ENCODE data around the gene PRSS21. TPM values are rescaled to one million over a fixed set of nuclear protein-coding genes. Genes with fewer than 3 reads are reported as not detected.

Gene PRSS21
- total RNA-seq, 2 experiments from 2014 or later: 5.2 to 6.0 TPM

DNA sequence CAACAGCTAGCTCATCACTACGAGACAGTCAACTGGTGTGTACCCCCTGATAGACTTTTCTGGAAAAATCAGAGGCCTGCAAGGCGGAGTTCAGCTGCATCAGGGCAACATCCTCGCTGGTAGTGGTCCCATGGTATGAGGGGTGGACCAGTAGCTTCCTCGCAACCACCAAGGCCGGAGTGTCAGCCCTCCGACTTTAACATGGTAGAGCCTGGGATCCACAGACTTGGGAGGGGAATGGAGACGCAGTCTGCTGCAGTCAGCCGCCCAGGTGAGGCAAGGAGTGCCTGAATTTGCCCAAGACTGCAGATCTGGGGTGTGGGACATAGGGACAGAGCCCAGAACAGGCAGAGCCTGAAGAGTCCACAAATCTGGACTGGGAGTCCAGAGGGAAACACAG lies 26.5 kb downstream of the PRSS21 start:
- peaks cover 63% of the 10 kb centered on the region for H3K4me1 Mint-ChIP-seq (ENCODE audit: low read depth)
- no peak for ATAC-seq
- POLR2A ChIA-PET: interaction anchor here (1.3 kb wide), 1 partner anchor 24 kb away, joined by 3 read pairs; no protein-coding TSS in a partner anchor
- H3K9me3 Mint-ChIP-seq (ENCODE audit: insufficient read depth): no peaks in the 10 kb centered on the region
- CTCF ChIA-PET: interaction anchor here (1.2 to 3.0 kb wide), 6 partner anchors 11 to 84 kb away, joined by 4 to 25 read pairs (median 13); no protein-coding TSS in a partner anchor
- no peak for DNase-seq
- no peaks in the 10 kb centered on the region for H3K36me3 Mint-ChIP-seq (ENCODE audit: low read depth)
- no peak overlapping the region for H3K4me3 Mint-ChIP-seq
- H3K27me3 Mint-ChIP-seq (ENCODE audit: low read depth): no peaks in the 10 kb centered on the region
- H3K27ac Mint-ChIP-seq: peak overlapping the region; percentile 47

DNA sequence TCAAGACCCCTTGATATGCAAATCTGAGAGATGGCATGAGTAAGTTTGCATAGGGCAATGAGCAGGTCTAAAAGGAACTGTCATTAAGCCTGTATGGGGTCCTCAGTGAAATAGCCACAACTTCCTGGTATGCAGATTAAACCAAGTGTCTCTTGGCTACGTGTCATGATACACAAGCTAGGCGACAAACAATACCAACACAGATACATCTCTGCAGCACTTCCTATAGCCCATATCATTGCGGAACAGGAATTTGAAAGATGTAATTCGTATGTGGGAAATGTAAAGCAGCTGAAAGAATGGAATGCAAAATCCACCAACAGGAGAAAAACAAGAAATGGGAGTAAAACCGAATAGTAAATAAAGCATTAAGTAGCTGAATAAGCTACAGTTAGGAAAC lies 28.1 kb downstream of the PRSS21 start:
- ChIA-PET POLR2A (interaction anchor here (1.1 kb wide), 1 partner anchor 23 kb away, joined by 4 read pairs; no protein-coding TSS in a partner anchor), CTCF (interaction anchor here (1.0 to 3.0 kb wide), 3 partner anchors 9 to 38 kb away, joined by 3 to 19 read pairs (median 16); partner anchors contain the start of gene FLYWCH2)
- no peaks in the 10 kb centered on the region for H3K9me3 Mint-ChIP-seq (ENCODE audit: insufficient read depth)
- H3K27me3 Mint-ChIP-seq (ENCODE audit: low read depth): peaks cover 8% of the 10 kb centered on the region
- ATAC-seq: no peak
- no peaks in the 10 kb centered on the region for H3K36me3 Mint-ChIP-seq (ENCODE audit: low read depth)
- H3K4me1 Mint-ChIP-seq (ENCODE audit: low read depth): peaks cover 53% of the 10 kb centered on the region
- no peak for DNase-seq
- H3K4me3 Mint-ChIP-seq: no peak overlapping the region
- no peak overlapping the region for H3K27ac Mint-ChIP-seq

DNA sequence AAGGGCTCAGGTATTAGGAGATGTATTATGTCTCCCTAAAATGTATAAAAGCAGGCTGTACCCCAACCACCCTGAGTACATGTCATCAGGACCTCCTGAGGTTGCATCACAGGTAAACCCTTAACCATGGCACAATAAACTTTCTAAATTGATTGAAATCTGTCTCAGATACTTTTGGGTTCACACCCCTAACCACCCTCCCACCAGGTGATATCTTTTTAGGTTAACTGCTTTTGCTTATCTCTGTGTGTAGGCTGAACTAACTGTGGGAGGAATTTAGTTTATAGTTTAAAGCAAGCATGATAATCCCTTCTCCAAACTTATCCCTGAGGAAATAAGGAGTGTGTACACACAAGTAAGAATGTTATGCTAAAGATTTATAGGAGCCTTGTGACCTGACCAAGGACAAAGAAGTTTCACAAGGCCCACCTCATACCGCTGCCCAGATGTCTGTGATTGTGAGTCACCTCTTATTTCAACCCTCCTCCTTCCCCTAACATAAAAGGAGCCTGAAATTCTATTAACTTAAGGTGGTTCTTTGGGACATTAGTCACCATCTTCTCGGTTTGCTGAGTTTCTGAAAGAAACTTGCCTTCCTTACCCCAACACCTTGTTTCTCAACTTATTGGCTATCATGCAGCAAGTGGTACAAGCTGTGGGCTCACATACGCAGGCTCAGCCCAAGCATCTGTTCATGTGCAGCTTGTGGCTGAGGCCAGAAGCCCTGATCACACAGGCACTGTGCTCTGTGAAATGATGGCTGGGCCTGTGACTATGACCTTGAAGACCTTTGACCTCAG lies 29.7 kb downstream of the PRSS21 start:
- H3K27me3 Mint-ChIP-seq (ENCODE audit: low read depth): peaks cover 8% of the 10 kb centered on the region

DNA sequence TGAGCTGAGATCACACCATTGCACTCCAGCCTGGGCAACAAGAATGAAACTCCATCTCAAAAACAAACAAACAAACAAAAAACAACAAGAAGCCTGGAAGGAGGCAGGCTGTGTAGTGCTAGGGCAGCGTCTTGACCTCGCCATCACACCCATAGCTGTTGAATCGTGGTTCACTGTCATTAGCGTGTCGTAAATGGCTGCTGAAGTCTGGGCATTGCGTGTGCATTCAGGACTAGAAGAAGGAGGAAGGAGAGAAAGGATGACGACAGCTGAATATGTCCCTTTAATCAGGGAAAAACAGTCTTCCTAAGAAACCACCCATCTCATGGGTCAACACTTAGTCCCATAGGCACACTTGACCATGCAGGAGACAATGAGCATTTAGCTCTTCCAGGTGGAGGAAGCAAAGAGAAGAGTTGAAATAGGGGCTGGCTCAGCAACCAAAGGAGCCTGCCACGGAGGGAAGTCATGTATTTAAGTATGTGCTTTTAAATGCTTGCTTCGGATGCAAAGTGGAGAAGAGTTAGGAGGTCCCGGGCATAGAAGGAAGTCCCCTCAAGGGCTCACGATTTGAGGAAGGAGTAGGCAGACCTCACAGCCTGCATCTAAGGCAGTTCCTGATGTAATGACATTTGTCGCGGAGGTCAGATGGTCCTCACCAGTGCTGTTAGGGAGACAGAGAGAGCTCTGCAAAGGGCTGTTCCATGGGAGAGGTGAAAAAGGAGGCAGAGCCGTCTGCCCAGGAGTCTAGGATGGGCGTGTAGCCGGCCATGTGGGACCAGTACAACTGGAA lies 32.1 kb downstream of the PRSS21 start:
- CTCF ChIA-PET: interaction anchor here (1.0 kb wide), 1 partner anchor 9 kb away, joined by 3 read pairs; no protein-coding TSS in a partner anchor
- Mint-ChIP-seq H3K27ac (no peak overlapping the region), H3K9me3 (ENCODE audit: insufficient read depth) (peaks cover 3% of the 10 kb centered on the region)

More for the DNA sequence above, 29.7 kb downstream of the PRSS21 start:
- H3K9me3 Mint-ChIP-seq (ENCODE audit: insufficient read depth): no peaks in the 10 kb centered on the region
- ATAC-seq (no peak), DNase-seq (no peak)
- POLR2A ChIA-PET: no interaction called here
- H3K4me3 Mint-ChIP-seq: no peak overlapping the region
- CTCF ChIA-PET: no interaction called here
- H3K36me3 Mint-ChIP-seq (ENCODE audit: low read depth): no peaks in the 10 kb centered on the region
- H3K4me1 Mint-ChIP-seq (ENCODE audit: low read depth): peaks cover 44% of the 10 kb centered on the region
- H3K27ac Mint-ChIP-seq: peak overlapping the region; percentile 4

DNA sequence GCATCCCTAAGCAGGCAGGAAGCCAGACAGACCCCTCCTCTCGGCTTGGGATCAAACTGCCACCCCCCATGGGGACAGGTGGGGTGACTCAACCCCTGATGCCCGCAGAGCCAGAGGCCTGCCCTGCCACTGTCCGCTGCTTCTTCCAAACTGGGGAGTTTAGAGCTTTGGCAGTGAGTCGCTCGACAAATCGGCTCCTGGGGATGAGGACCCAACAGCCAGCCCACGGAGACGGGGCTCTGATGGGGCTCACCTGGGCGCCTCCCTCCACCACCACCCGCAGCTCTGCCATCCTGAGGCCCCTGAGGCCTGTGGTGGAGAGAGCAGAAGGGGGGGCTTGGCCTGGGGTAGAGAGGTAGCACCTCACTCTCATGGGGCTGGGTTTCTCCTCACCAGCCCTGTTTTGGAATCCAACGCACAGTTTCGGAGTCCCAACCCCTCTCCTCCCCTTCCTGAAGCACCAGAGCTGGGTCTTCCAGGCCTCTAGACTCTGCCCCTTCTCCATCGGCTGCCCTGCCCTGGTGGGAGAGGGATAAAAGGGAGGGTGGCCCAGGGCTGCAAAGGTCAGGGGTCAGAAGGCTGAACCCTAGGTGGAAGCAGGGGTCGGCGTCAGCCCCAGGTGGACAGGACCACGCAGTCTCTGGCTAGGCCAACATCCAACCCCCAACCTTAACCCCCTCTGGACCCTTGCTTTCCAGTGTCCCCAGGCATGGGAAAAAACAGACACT lies 35.1 kb downstream of the PRSS21 start:
- H3K9me3 Mint-ChIP-seq (ENCODE audit: insufficient read depth): peaks cover 9% of the 10 kb centered on the region
- no peak overlapping the region for H3K27ac Mint-ChIP-seq
- CTCF ChIA-PET: no interaction called here
- POLR2A ChIA-PET: no interaction called here
- peaks cover 6% of the 10 kb centered on the region for H3K4me1 Mint-ChIP-seq (ENCODE audit: low read depth)
- no peak for DNase-seq
- no peak for ATAC-seq
- peaks cover 4% of the 10 kb centered on the region for H3K36me3 Mint-ChIP-seq (ENCODE audit: low read depth)
- no peak overlapping the region for H3K4me3 Mint-ChIP-seq
- H3K27me3 Mint-ChIP-seq (ENCODE audit: low read depth): peaks cover 8% of the 10 kb centered on the region

More for the DNA sequence above, 32.1 kb downstream of the PRSS21 start:
- POLR2A ChIA-PET: no interaction called here
- Mint-ChIP-seq H3K27me3 (ENCODE audit: low read depth) (peaks cover 8% of the 10 kb centered on the region), H3K4me3 (no peak overlapping the region), H3K4me1 (ENCODE audit: low read depth) (peaks cover 27% of the 10 kb centered on the region), H3K36me3 (ENCODE audit: low read depth) (peaks cover 2% of the 10 kb centered on the region)
- ATAC-seq (no peak), DNase-seq (no peak)

DNA sequence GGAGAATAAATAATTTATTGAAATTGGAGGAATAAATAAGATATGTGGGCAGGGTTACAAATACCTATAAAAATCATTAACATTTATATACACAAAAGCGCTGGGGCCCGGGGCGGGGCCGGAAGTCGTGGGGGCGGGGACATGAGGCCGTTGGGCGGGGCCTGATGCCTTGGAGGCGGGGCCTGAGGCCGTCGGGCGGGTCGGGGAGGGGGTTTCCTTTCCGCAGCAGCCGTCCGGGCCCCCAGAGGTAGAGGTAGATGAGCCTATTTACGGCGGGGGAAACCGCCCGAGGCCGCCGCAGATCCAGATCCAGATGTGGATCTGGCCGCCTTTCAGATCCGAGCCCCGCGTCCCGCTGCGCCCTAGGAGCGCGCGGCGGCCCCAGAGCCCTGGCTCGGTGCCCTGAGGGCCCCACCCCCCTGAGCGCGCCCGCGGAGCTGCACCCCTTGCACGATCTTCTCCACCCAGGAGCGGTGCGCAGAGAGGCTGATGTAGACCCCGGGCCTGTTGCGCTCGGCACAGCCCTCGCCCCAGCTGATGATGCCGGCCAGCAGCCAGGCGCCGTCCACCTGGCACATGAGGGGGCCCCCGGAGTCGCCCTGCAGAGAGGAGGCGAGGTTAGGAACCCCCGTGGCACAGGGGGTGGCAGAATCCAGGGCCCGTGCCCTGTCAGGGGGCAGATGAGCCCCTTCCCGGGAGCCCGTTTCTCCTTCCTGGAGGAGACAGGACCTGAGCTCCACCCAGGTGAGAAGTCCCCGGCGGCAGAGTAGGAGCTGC lies 35.9 kb downstream of the PRSS21 start:
- no peak for ATAC-seq
- peaks cover 4% of the 10 kb centered on the region for H3K36me3 Mint-ChIP-seq (ENCODE audit: low read depth)
- peaks cover 11% of the 10 kb centered on the region for H3K27me3 Mint-ChIP-seq (ENCODE audit: low read depth)
- peaks cover 9% of the 10 kb centered on the region for H3K9me3 Mint-ChIP-seq (ENCODE audit: insufficient read depth)
- no peak overlapping the region for H3K27ac Mint-ChIP-seq
- POLR2A ChIA-PET: no interaction called here
- H3K4me1 Mint-ChIP-seq (ENCODE audit: low read depth): peaks cover 9% of the 10 kb centered on the region
- no peak for DNase-seq
- no peak overlapping the region for H3K4me3 Mint-ChIP-seq
- CTCF ChIA-PET: interaction anchor here (2.6 to 3.0 kb wide), 2 partner anchors 9 to 14 kb away, joined by 16 read pairs; no protein-coding TSS in a partner anchor

DNA sequence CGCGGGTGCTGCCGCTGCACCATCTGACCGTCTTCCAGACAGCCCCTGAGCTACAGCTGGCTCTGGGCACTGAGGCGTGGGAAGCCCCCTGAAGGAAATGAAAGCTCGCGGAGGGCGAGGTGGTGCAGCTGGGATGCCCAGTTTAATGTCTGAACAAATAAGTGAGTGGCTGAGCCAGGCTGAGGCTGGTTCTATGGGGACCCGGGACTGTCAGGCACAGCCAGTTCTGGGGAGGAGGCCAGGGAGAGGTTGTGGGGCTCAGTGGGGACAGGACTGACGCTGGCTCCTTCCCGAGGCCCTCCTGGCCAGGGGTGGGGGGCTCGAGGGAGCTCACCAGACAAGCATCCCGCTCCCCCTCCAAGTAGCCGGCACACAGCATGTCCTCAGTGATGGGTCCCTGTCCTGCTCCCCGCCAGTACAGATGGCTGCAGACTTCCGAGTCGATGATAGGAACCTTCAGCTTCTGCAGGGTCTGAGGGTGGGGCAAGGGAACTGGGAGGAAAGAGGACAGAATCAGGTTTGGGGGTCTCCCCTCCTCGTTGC lies 36.6 kb downstream of the PRSS21 start:
- CTCF ChIA-PET: interaction anchor here (1.6 to 3.0 kb wide), 3 partner anchors 9 to 15 kb away, joined by 16 to 19 read pairs (median 16); no protein-coding TSS in a partner anchor
- ATAC-seq: no peak
- Mint-ChIP-seq H3K27ac (no peak overlapping the region), H3K9me3 (ENCODE audit: insufficient read depth) (peaks cover 9% of the 10 kb centered on the region), H3K4me3 (no peak overlapping the region), H3K4me1 (ENCODE audit: low read depth) (peaks cover 9% of the 10 kb centered on the region), H3K27me3 (ENCODE audit: low read depth) (peaks cover 11% of the 10 kb centered on the region), H3K36me3 (ENCODE audit: low read depth) (peaks cover 4% of the 10 kb centered on the region)
- POLR2A ChIA-PET: no interaction called here
- no peak for DNase-seq

DNA sequence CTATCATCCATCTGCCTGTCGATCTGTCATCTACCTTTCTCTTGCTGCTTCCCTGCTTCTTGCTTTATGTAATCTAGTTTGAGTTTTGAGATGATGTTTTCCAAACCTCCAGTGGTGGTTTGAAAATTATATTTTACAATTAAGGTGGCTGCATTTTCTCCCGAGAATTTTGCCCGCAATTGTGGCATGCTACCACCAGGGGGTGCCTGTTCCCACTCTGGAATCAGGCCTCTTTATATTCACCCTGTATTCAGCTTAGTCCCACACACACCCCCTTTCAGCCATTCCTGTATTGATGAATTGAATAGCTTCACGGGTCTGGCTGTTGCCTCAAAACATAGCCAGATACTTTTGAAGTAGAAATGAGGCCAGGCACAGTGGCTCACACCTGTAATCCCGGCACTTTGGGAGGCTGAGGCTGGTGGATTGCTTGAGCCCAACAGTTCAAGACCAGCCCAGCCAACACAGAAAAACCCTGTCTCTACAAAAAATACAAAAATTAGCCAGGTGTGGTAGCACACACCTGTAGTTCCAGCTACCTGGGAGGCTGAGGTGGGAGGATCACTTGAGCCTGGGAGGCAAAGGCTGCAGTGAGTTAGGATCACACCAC lies 37.8 kb downstream of the PRSS21 start:
- Mint-ChIP-seq H3K27ac (no peak overlapping the region), H3K9me3 (ENCODE audit: insufficient read depth) (peaks cover 9% of the 10 kb centered on the region), H3K36me3 (ENCODE audit: low read depth) (peaks cover 4% of the 10 kb centered on the region), H3K4me3 (no peak overlapping the region), H3K4me1 (ENCODE audit: low read depth) (peaks cover 9% of the 10 kb centered on the region), H3K27me3 (ENCODE audit: low read depth) (peaks cover 3% of the 10 kb centered on the region)
- ChIA-PET POLR2A (no interaction called here), CTCF (interaction anchor here (1.0 to 3.0 kb wide), 4 partner anchors 11 to 16 kb away, joined by 3 to 19 read pairs (median 16); no protein-coding TSS in a partner anchor)
- ATAC-seq: no peak
- no peak for DNase-seq

DNA sequence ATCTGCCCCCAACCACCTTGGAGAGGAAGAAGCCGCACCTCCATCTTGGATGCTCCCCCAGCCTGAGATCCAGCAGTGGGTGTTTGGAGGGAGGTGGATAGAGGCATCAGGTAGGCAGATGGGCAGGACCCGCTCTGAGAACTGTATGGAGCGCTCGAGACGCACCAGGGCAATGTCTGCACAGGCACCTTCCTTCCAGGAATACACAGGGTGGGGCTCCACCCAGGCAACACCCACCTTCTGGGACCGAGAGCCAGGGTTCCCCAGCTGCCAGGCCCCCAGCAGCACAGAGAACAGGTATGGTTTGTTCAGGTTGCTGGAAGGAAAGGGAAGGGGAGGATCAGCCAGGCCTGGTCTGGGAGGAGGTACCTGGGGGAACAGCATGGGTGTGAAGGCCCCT lies 38.5 kb downstream of the PRSS21 start:
- no peak overlapping the region for H3K27ac Mint-ChIP-seq
- peaks cover 9% of the 10 kb centered on the region for H3K9me3 Mint-ChIP-seq (ENCODE audit: insufficient read depth)
- ATAC-seq: no peak
- POLR2A ChIA-PET: no interaction called here
- peaks cover 3% of the 10 kb centered on the region for H3K27me3 Mint-ChIP-seq (ENCODE audit: low read depth)
- H3K4me1 Mint-ChIP-seq (ENCODE audit: low read depth): peaks cover 9% of the 10 kb centered on the region
- peaks cover 4% of the 10 kb centered on the region for H3K36me3 Mint-ChIP-seq (ENCODE audit: low read depth)
- no peak overlapping the region for H3K4me3 Mint-ChIP-seq
- DNase-seq: no peak
- CTCF ChIA-PET: interaction anchor here (1.0 to 3.0 kb wide), 4 partner anchors 11 to 17 kb away, joined by 3 to 16 read pairs (median 13); no protein-coding TSS in a partner anchor

DNA sequence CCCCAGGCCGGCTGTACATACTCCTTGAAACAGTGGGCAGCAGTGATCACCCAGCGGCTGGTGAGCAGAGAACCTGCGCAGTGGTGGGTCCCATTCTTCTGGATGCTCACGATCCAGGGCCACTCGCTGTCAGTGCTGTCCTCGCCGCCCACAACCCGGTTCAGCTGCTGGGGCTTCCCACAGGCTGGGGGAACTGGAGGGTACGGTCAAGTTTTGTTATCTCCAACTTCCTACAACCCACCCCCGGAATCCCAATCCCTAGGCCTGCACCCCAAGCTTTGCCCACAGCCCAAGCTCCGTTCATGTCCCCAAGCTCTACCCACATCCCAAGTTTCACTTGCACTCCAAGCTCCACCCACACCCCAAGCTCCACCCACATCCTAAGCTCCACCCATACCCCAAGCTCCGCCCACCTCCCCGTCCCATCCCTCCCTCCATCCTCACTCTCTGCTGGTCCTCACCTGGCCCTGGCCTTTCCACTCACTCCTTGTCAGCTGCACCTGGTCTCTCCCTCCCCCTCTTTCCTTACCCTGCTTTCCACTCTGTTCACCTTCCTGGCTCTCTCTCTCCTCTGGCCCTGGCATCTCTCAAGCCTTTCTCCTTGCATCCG lies 39.1 kb downstream of the PRSS21 start:
- ChIA-PET POLR2A (no interaction called here), CTCF (interaction anchor here (0.7 to 1.4 kb wide), 2 partner anchors 12 to 18 kb away, joined by 3 to 10 read pairs; no protein-coding TSS in a partner anchor)
- Mint-ChIP-seq H3K27ac (peak overlapping the region; percentile 37), H3K36me3 (ENCODE audit: low read depth) (peaks cover 4% of the 10 kb centered on the region), H3K4me3 (no peak overlapping the region), H3K27me3 (ENCODE audit: low read depth) (peaks cover 3% of the 10 kb centered on the region), H3K9me3 (ENCODE audit: insufficient read depth) (peaks cover 9% of the 10 kb centered on the region), H3K4me1 (ENCODE audit: low read depth) (peaks cover 9% of the 10 kb centered on the region)
- no peak for DNase-seq
- ATAC-seq: no peak
